PC-9 (cell line): Measurements from ENCODE around the gene PHF23.

ENCODE experiments used
- CTCF ChIP-seq: fragments of 200-600 bp; sonication (generic); conservative IDR thresholded peaks from 2 replicates; pipeline ENCODE4 v1.6.1; 2017; ENCODE audit warnings: mixed run types, antibody characterized with exemption, mild to moderate bottlenecking, moderate library complexity
- EZH2 ChIP-seq: fragments of 200-600 bp; sonication (generic); IDR thresholded peaks from 2 replicates; pipeline ENCODE4 v1.8.0; 2017; ENCODE audit warnings: antibody characterized with exemption, low read depth

- TF ChIP-seq CTCF (no peak), EZH2 (no peak)
Observed at GRCh38 chr17:7192271-7192937, 46.9 kb downstream of the PHF23 start.
